Smooth muscle cell (in vitro differentiated cells): ENCODE results near the gene FAM32A. TPM values are rescaled to one million over a fixed set of nuclear protein-coding genes. Genes with fewer than 3 reads are reported as not detected.

Source experiments
- DNase-seq: peaks from one replicate; lab custom pipeline; 2025; ENCODE audit not compliant: unreplicated experiment; lab: John Stamatoyannopoulos, UW
- H2AFZ ChIP-seq: fragments of 200-600 bp; sonication (generic); 2 replicates; pipeline ENCODE4 v1.6.0; 2016; ENCODE audit warnings: antibody characterized with exemption, low read depth, mild to moderate bottlenecking
- H3F3A ChIP-seq: fragments of 200-600 bp; sonication (generic); 2 replicates; pipeline ENCODE4 v1.6.0; 2017; ENCODE audit warnings: antibody characterized with exemption, low read depth
- H3K27ac ChIP-seq: fragments of 200-600 bp; sonication (generic); 2 replicates; pipeline ENCODE4 v1.5.1; 2016; ENCODE audit warnings: low read depth, mild to moderate bottlenecking
- H3K27me3 ChIP-seq: fragments of 200-600 bp; sonication (generic); 2 replicates; pipeline ENCODE4 v1.6.1; 2016; ENCODE audit warnings: low read depth, mild to moderate bottlenecking
- H3K36me3 ChIP-seq: fragments of 200-600 bp; sonication (generic); 2 replicates; pipeline ENCODE4 v1.5.1; 2016; ENCODE audit warnings: low read depth
- H3K4me1 ChIP-seq: fragments of 200-600 bp; sonication (generic); 2 replicates; pipeline ENCODE4 v1.5.1; 2016; ENCODE audit warnings: low read depth
- H3K4me2 ChIP-seq: fragments of 200-600 bp; sonication (generic); 2 replicates; pipeline ENCODE4 v1.6.0; 2016; ENCODE audit warnings: mild to moderate bottlenecking
- H3K4me3 ChIP-seq: fragments of 200-600 bp; sonication (generic); 2 replicates; pipeline ENCODE4 v1.5.1; 2016; ENCODE audit warnings: mild to moderate bottlenecking
- H3K79me2 ChIP-seq: fragments of 200-600 bp; sonication (generic); 2 replicates; pipeline ENCODE4 v1.6.0; 2016; ENCODE audit warnings: low read depth, mild to moderate bottlenecking
- H3K9ac ChIP-seq: fragments of 200-600 bp; sonication (generic); 2 replicates; pipeline ENCODE4 v1.6.0; 2016; ENCODE audit warnings: low read depth
- H3K9me3 ChIP-seq: fragments of 200-600 bp; sonication (generic); replicated peaks from 2 replicates; pipeline ENCODE4 v1.5.1; 2016; ENCODE audit warnings: low read depth
- H4K20me1 ChIP-seq: fragments of 200-600 bp; sonication (generic); 2 replicates; pipeline ENCODE4 v1.6.0; 2016; ENCODE audit warnings: low read depth
- CTCF ChIP-seq: fragments of 200-600 bp; sonication (generic); IDR thresholded peaks from 2 replicates; pipeline ENCODE4 v1.5.1; 2017; ENCODE audit warnings: borderline replicate concordance, mild to moderate bottlenecking, antibody characterized with exemption; ENCODE audit not compliant: insufficient read depth, poor library complexity, severe bottlenecking
- WGBS: methylation state at CpG from one replicate; pipeline ENCODE4 v1.1.7; 2016; ENCODE audit warnings: low lambda C conversion rate; 5-methylcytosine and 5-hydroxymethylcytosine counted together
- polyA plus RNA-seq: library from polyadenylated mRNA; unstranded; fragments of >200 nt; fragmentation: Nextera tagmentation; extraction: Ambion mirVana; gene quantifications from 2 replicates; pipeline ENCODE4 v1.2.1, GENCODE V29; 2016
- total RNA-seq: library from RNA; depleted of rRNA; stranded (reverse); fragments of >200 nt; gene quantifications from 2 replicates; pipeline ENCODE4 v1.2.3, GENCODE V29; 2014

The FAM32A gene
- total and polyA plus RNA-seq, 2 experiments from 2014 or later: 109 to 132 TPM

DNA sequence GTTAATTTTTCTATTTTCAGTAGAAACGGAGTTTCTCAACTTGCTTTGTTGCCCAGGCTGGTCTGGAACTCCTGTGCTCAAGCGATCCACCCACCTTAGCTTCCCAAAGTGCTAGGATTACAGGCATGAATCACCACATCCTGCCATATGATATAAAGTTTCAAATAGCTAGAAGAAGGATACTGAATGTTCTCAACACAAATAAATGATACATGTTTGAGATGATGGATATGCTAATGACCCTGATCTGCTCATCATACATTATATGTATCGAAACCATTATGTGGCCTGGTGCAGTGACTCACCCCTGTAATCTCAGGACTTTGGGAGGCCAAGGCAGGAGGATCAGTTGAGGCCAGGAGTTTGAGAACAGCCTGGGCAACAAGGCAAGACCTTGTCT, 23.4 kb upstream of the FAM32A start:
- DNase-seq: no peak
- H3K79me2 ChIP-seq: no peaks in the 10 kb centered on the region
- H3K4me1 ChIP-seq: no peaks in the 10 kb centered on the region
- no peaks in the 10 kb centered on the region for H4K20me1 ChIP-seq
- peak overlapping the region; percentile 13 for H3K27ac ChIP-seq
- no peak overlapping the region for H3K4me3 ChIP-seq
- no peaks in the 10 kb centered on the region for H3K36me3 ChIP-seq
- H3K9me3 ChIP-seq: no peaks in the 10 kb centered on the region
- 52% methylated on average over 3 of the region's 3 CpGs for WGBS
- H3K4me2 ChIP-seq: no peak overlapping the region
- H3F3A ChIP-seq: no peaks in the 10 kb centered on the region
- no peak overlapping the region for H2AFZ ChIP-seq
- TF ChIP-seq CTCF: no peak
- no peaks in the 10 kb centered on the region for H3K27me3 ChIP-seq
- no peak overlapping the region for H3K9ac ChIP-seq

GRCh38 chr19:16164222-16164890, 20.9 kb upstream of the FAM32A start:
- TF ChIP-seq CTCF: no peak
- WGBS: 85% methylated on average over 13 of the region's 13 CpGs
- no peak overlapping the region for H3K27ac ChIP-seq
- no peaks in the 10 kb centered on the region for H3K9me3 ChIP-seq
- H3K4me3 ChIP-seq: no peak overlapping the region
- H3K4me1 ChIP-seq: no peaks in the 10 kb centered on the region
- H4K20me1 ChIP-seq: no peaks in the 10 kb centered on the region
- H3K79me2 ChIP-seq: no peaks in the 10 kb centered on the region
- H2AFZ ChIP-seq: no peak overlapping the region
- no peaks in the 10 kb centered on the region for H3K36me3 ChIP-seq
- no peaks in the 10 kb centered on the region for H3F3A ChIP-seq
- no peaks in the 10 kb centered on the region for H3K27me3 ChIP-seq
- no peak overlapping the region for H3K4me2 ChIP-seq
- DNase-seq: no peak
- no peak overlapping the region for H3K9ac ChIP-seq

DNA sequence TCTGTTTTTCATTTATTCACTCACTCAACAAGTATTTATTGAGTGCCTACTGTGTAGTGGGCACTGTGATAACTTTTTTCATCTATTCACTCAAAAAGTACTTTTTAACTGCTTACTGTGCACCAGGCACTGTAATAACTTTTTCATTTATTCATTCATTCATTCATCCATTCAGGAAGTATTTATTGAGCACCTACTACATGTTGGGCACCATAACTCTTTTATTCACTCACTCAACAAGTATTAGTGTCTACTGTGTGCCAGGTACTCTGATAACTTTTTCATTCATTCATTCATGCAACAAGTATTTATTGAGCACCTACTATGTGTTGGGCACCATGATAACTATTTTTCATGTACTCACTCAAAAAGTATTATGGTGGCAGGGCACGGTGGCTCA, 18.8 kb upstream of the FAM32A start:
- Histone ChIP-seq H3K9ac (no peak overlapping the region), H3K4me1 (no peaks in the 10 kb centered on the region), H2AFZ (no peak overlapping the region), H3K4me3 (no peak overlapping the region), H3K27ac (no peak overlapping the region), H3K79me2 (no peaks in the 10 kb centered on the region), H3K36me3 (no peaks in the 10 kb centered on the region), H4K20me1 (no peaks in the 10 kb centered on the region), H3F3A (no peaks in the 10 kb centered on the region), H3K4me2 (no peak overlapping the region), H3K9me3 (no peaks in the 10 kb centered on the region), H3K27me3 (no peaks in the 10 kb centered on the region)
- 94% methylated on average over 1 of the region's 1 CpG for WGBS
- no peak for DNase-seq
- no peak for TF ChIP-seq CTCF

DNA sequence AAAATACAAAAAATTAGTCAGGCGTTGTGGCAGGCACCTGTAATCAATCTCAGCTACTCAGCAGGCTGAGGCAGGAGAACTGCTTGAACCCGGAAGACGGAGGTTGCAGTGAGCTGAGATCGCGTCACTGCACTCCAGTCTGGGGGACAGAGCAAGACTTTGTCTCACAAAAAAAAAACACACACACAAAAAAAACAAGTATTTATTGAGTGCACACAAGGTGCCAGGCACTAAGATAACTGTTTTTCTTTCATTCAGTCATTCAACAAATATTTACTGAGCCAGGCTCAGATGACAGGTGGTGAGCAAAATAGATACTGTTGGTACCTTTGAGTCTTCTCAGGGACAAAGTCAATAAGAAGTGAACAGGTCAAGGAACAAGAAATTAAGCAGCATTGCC, 18.2 kb upstream of the FAM32A start:
- Histone ChIP-seq H3K9me3 (no peaks in the 10 kb centered on the region), H3K36me3 (no peaks in the 10 kb centered on the region), H3K4me3 (no peak overlapping the region), H3K27ac (no peak overlapping the region), H3K4me2 (no peak overlapping the region), H3F3A (no peaks in the 10 kb centered on the region), H3K79me2 (no peaks in the 10 kb centered on the region), H3K27me3 (no peaks in the 10 kb centered on the region), H3K9ac (no peak overlapping the region), H3K4me1 (no peaks in the 10 kb centered on the region), H4K20me1 (no peaks in the 10 kb centered on the region), H2AFZ (no peak overlapping the region)
- no peak for DNase-seq
- 94% methylated on average over 5 of the region's 5 CpGs for WGBS
- TF ChIP-seq CTCF: no peak
